Ectodermal cell (in vitro differentiated cells): ENCODE results near the gene ERRFI1.

ENCODE experiments used
- H3K27ac ChIP-seq: 2 replicates; pipeline ENCODE4 v1.7.0; 2013; ENCODE audit warnings: mild to moderate bottlenecking, low read depth, low read length; ENCODE audit not compliant: insufficient read depth, poor library complexity, severe bottlenecking
- H3K27me3 ChIP-seq: 2 replicates; pipeline ENCODE4 v1.7.0; 2013; ENCODE audit warnings: mild to moderate bottlenecking, low read length; ENCODE audit not compliant: insufficient read depth, control insufficient read depth, poor library complexity, severe bottlenecking
- H3K36me3 ChIP-seq: one replicate; pipeline ENCODE4 v1.7.0; 2013; ENCODE audit warnings: low read length; ENCODE audit not compliant: control insufficient read depth, insufficient read depth
- H3K4me1 ChIP-seq: one replicate; pipeline ENCODE4 v1.7.0; 2013; ENCODE audit warnings: low read length; ENCODE audit not compliant: control insufficient read depth, insufficient read depth
- H3K4me3 ChIP-seq: 2 replicates; pipeline ENCODE4 v1.7.0; 2013; ENCODE audit warnings: low read depth, low read length, control low read depth; ENCODE audit not compliant: insufficient read depth
- H3K9me3 ChIP-seq: 2 replicates; pipeline ENCODE4 v1.7.0; 2013; ENCODE audit warnings: mild to moderate bottlenecking, low read length, moderate library complexity; ENCODE audit not compliant: control insufficient read depth
- WGBS, 2 experiments: methylation state at CpG; one replicate each; pipeline ENCODE4 v1.1.7; 2013; ENCODE audit warnings: missing lambda C conversion rate in 2 of 2; 5-methylcytosine and 5-hydroxymethylcytosine counted together

ERRFI1 gene

DNA sequence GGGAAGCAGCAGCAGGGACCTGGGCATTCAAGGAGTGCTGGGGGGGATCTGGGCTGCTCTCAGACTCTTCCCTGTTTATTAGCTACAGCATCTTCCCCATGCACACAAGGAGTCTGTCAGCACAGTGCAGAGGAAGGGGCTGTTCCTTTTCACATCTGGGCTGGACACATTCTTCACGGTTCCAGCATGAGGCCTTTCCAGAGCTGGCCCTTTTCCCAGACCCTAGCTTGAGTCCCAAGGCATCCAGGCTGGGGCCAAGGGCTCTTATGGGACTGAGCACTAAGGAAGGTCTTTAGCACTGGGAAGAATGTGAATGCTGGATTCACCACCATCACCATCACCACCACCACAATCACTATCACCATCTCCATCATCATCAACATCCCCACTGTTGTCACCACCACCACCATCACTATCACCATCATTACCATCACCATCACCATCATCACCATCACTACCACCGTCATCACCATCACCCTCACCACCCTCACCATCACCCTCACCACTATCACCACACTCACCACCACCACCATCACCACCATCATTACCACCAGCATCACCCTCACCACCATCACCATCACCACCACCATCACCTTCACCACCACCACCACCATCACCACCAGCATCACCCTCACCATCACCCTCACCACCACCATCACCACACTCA, 36.2 kb downstream of the ERRFI1 start:
- H3K27me3 ChIP-seq: no peaks in the 10 kb centered on the region
- H3K9me3 ChIP-seq: no peaks in the 10 kb centered on the region
- no peak overlapping the region for H3K4me3 ChIP-seq
- H3K27ac ChIP-seq: no peak overlapping the region
- H3K4me1 ChIP-seq: no peaks in the 10 kb centered on the region
- WGBS, 2 experiments: 94 to 96% methylated on average over 2 of the region's 2 CpGs
- peaks cover 5% of the 10 kb centered on the region for H3K36me3 ChIP-seq

DNA sequence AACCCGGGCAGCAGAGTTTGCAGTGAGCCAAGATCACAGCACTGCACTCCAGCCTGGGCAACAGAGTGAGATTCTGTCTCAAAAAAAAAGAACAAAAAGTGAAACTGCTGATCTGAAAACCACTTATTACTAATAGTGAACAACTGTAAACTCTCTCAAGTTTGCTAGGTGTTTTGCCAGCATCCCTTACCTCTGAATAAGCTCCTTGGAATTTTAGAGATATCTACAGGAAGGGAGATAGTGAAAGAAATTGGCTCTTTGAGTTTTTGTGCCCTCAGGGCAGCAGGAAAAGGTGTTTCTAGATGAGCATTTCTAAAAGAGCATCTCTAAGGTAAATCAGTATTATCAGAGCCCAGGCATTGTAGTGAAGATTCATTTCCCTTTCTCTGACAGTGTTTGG, 37.5 kb downstream of the ERRFI1 start:
- H3K27ac ChIP-seq: no peak overlapping the region
- WGBS, 2 experiments: 90 to 98% methylated on average over 1 of the region's 1 CpG

DNA sequence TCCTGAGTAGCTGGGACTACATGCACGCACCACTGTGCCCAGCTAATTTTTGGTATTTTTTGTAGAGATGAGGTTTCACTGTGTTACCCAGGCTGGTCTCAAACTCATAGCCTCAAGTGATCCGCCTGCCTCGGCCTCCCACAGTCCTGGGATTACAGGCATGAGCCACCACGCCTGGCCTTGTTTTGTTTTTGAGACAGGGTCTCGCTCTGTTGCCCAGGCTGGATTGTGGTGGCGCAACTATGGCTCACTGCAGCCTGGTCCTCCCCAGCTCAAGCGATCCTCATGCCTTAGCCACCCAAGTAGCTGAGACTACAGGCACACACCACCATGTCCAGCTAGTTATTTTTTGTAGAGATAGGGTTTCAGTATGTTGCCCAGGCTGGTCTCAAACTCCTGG, 38.6 kb downstream of the ERRFI1 start:
- Histone ChIP-seq H3K9me3 (no peaks in the 10 kb centered on the region), H3K4me3 (no peak overlapping the region), H3K36me3 (peaks cover 15% of the 10 kb centered on the region), H3K27ac (no peak overlapping the region), H3K4me1 (no peaks in the 10 kb centered on the region), H3K27me3 (no peaks in the 10 kb centered on the region)
- 94 to 98% methylated on average over 7 of the region's 7 CpGs for WGBS, 2 experiments

More for the DNA sequence above, 37.5 kb downstream of the ERRFI1 start:
- no peak overlapping the region for H3K4me3 ChIP-seq
- no peaks in the 10 kb centered on the region for H3K27me3 ChIP-seq
- H3K9me3 ChIP-seq: no peaks in the 10 kb centered on the region
- H3K36me3 ChIP-seq: peaks cover 8% of the 10 kb centered on the region
- H3K4me1 ChIP-seq: no peaks in the 10 kb centered on the region

DNA sequence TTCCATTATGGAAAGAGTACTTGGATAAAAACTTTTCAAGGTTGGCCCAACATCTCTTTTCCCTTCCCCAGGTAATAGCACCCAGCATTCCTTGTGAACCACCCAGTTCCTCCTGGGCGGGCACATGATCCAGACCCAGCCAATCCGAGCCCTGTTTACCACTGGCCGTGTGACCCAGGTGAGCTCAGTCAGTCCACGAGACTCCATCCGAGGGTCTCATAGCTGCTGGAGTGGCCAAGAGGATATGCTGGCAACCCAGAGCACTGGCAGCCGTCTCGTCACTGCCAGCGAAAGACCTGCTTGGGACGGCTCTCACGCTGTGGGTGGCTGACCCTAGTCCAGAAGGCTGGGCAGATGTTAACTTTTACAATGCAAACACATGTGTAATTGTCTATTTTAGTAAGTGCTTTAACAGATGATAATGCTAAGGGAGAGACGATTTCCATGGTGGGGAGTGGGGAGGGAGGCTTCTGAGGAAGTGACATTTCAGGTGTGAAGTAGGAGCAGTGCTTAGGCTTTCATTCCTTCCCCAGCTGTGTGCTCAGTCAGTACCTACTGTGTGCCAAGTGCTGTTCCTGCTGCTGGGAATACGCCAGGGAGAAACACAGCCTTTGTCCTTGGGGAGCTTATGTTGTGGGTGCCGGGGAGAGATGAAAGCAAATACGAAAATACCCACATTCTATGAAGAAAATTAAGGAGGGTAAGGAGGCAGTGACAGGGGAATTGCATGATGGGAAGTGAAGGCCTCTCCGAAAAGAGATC, 40.1 kb downstream of the ERRFI1 start:
- no peaks in the 10 kb centered on the region for H3K9me3 ChIP-seq
- H3K4me1 ChIP-seq: no peaks in the 10 kb centered on the region
- no peak overlapping the region for H3K4me3 ChIP-seq
- H3K36me3 ChIP-seq: peaks cover 19% of the 10 kb centered on the region
- no peaks in the 10 kb centered on the region for H3K27me3 ChIP-seq
- no peak overlapping the region for H3K27ac ChIP-seq
- 92 to 93% methylated on average over 15 of the region's 15 CpGs for WGBS, 2 experiments

DNA sequence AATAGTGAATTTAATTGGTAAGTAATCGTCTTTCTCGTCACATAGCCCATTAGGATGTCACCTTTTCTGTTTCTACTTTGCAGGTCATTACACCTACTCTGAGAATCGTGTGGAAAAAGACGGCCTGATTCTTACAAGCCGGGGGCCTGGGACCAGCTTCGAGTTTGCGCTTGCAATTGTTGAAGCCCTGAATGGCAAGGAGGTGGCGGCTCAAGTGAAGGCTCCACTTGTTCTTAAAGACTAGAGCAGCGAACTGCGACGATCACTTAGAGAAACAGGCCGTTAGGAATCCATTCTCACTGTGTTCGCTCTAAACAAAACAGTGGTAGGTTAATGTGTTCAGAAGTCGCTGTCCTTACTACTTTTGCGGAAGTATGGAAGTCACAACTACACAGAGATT, 41.3 kb downstream of the ERRFI1 start:
- H3K36me3 ChIP-seq: peaks cover 26% of the 10 kb centered on the region
- no peaks in the 10 kb centered on the region for H3K9me3 ChIP-seq
- WGBS, 2 experiments: 91 to 92% methylated on average over 15 of the region's 15 CpGs
- no peaks in the 10 kb centered on the region for H3K4me1 ChIP-seq
- no peak overlapping the region for H3K27ac ChIP-seq
- H3K4me3 ChIP-seq: no peak overlapping the region
- no peaks in the 10 kb centered on the region for H3K27me3 ChIP-seq

DNA sequence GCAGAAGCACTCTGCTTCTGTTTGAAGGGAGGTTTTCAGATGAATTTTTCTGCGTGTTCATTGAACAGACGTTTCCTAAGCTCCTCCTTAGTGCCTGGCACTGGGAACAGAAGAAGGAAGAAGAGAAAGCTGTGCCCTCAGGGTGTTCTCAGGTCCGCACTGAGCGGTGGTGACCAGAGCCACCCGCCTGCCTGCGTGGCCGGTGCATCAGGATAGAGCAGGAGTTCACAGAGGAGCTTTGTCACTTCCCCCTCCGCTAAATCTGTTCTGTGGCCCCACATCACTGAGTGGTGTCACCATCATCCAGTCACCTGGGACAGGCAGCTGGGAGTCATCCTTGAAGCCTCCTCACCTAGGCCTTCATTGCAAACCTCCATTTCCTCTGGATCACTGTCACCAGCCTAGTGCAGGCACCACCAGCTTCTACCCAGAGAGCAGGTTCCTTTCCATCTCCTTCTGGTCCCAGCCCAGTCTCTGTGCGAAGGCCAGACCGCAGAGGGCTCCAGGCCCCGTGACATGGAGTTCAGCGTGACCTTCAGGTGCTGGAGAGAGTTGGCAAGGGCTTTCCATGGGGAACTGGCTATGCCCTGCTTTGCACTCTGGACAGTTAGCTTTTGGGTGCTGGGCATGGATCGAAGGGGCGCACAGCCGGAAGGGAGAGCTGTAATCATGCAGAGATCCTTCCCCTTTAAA, 42.9 kb downstream of the ERRFI1 start:
- no peak overlapping the region for H3K4me3 ChIP-seq
- peaks cover 39% of the 10 kb centered on the region for H3K36me3 ChIP-seq
- H3K9me3 ChIP-seq: no peaks in the 10 kb centered on the region
- H3K27me3 ChIP-seq: no peaks in the 10 kb centered on the region
- WGBS, 2 experiments: 96% methylated on average over 15 of the region's 15 CpGs
- H3K27ac ChIP-seq: no peak overlapping the region
- no peaks in the 10 kb centered on the region for H3K4me1 ChIP-seq

DNA sequence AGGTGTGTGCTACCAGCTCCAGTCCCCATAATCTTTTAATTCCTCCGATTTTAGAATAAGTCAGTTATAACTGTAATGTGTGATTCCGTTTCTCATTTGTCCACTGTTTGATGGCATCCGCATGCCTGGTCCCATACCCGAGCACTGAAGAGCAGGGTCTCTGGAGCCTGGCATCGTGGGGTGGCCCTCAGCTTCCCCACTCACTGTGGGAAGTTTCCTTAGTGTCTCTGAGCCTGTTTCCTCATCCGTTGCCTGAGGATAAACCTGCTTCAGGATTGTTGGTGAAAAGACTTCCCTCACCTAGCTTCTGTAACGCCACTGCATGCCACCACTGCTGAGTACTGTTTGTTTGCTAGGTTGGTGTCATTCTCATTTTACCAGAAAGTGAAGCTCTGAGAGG, 45.1 kb downstream of the ERRFI1 start:
- Histone ChIP-seq H3K36me3 (peaks cover 48% of the 10 kb centered on the region), H3K27me3 (no peaks in the 10 kb centered on the region), H3K9me3 (no peaks in the 10 kb centered on the region), H3K4me1 (no peaks in the 10 kb centered on the region), H3K27ac (no peak overlapping the region), H3K4me3 (no peak overlapping the region)
- WGBS, 2 experiments: 94 to 97% methylated on average over 7 of the region's 7 CpGs

DNA sequence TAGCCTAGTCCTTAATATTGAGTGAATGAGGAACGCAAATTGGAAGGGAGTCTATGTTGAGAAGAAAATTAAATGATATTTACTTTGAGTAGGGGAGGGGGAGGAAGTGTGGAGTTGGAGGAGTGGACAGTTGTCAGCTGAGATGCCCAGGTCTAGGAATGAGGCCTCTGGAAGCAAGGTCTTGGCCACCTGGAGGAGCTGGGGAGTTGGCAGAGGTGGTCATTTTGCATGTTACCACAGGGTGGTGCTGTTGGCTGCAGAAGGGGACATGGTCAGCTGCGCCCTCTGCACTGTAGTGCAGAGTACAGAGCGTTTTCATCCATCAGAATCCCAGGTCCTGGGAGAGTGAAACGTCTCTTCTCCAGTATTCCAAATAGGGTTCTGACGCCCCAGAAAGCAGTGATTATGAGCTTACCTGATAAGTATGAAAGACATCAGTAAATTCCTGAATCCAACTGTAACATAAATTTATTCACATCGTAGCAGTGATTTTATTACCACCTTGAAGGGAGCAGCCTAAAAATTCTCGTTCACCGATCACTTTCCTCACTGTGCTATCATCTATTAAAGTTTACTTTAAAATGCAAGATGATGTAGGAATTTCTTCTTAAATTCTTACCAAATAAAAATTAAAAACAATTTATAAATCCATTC, 50.8 kb downstream of the ERRFI1 start:
- Histone ChIP-seq H3K9me3 (no peaks in the 10 kb centered on the region), H3K4me3 (no peak overlapping the region), H3K27me3 (no peaks in the 10 kb centered on the region), H3K27ac (no peak overlapping the region), H3K36me3 (peaks cover 40% of the 10 kb centered on the region), H3K4me1 (no peaks in the 10 kb centered on the region)
- 51 to 61% methylated on average over 6 to 8 of the region's 8 CpGs for WGBS, 2 experiments

DNA sequence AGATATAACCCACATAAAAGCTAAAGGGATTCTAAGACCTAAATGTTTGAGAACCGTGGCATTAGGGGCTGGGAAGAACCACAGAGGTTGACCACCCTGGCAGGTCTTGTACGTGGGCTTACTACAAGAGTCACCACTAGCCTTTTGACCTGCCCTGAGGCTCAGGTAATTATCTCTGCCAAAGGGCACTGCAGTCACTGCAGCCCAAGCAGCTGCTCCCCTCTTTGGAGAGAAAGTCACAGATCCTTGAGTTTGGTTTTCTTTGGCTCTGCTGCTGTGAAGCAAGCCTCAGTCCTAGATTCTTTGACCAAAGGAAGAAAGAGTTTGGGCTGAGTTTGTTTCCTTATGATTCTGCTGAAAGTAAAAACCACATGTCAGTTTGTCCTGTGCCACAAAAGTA, 53.0 kb downstream of the ERRFI1 start:
- Histone ChIP-seq H3K4me1 (no peaks in the 10 kb centered on the region), H3K9me3 (no peaks in the 10 kb centered on the region), H3K4me3 (no peak overlapping the region), H3K27ac (no peak overlapping the region), H3K27me3 (no peaks in the 10 kb centered on the region), H3K36me3 (peaks cover 45% of the 10 kb centered on the region)
- 93 to 95% methylated on average over 2 of the region's 2 CpGs for WGBS, 2 experiments

DNA sequence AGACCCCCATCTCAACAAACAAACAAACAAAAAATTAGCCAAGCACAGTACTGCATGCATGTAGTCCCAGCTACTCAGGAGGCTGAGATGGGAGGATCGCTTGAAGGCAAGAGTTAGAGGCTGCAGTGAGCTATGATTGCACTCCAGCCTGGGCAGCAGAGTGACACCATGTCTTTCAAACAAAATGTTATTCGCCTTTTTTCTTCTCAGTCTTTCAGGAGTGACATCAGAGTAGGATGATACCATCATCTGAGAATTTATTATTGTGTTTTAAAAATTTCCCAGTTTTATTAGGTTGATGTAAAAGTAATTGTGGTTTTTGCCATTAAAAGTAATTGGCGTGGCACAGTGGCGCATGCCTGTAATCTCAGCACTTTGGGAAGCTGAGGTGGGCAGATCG, 53.8 kb downstream of the ERRFI1 start:
- Histone ChIP-seq H3K9me3 (no peaks in the 10 kb centered on the region), H3K4me1 (no peaks in the 10 kb centered on the region), H3K27me3 (no peaks in the 10 kb centered on the region), H3K4me3 (no peak overlapping the region), H3K36me3 (peaks cover 40% of the 10 kb centered on the region), H3K27ac (no peak overlapping the region)
- 94 to 96% methylated on average over 5 of the region's 5 CpGs for WGBS, 2 experiments
